ENCODE data around the gene HSPA12B. TPM values are rescaled to one million over a fixed set of nuclear protein-coding genes. Genes with fewer than 3 reads are reported as not detected.

Gene HSPA12B
- polyA plus RNA-seq, 2 donors: 2.0 to 2.3 TPM

- Histone ChIP-seq H3K36me3 (ENCODE audit: control insufficient read depth in 2 of 2, insufficient read depth in 2 of 2, low read length in 1 of 2) (no peaks in the 10 kb centered on the region), H3K9me3 (ENCODE audit: control insufficient read depth in 2 of 2, insufficient read depth in 1 of 2, low read depth in 1 of 2, low read length in 1 of 2) (no peaks in the 10 kb centered on the region), H3K27ac (ENCODE audit: low read depth in 2 of 2, low read length in 1 of 2) (no peak within 1 kb of the TSS), H3K4me1 (ENCODE audit: control insufficient read depth in 2 of 2, insufficient read depth in 2 of 2, low read length in 1 of 2) (no peaks in the 10 kb centered on the region), H3K4me3 (ENCODE audit: low read depth in 1 of 2, low read length in 2 of 2) (no peak within 1 kb of the TSS), H3K27me3 (ENCODE audit: control insufficient read depth in 1 of 2, insufficient read depth in 2 of 2, low read length in 2 of 2) (no peaks in the 10 kb centered on the region)
- 76 to 81% methylated on average over 15 of the region's 15 CpGs for WGBS, 2 donors
Measured at GRCh38 chr20:3712279-3712873, 20.1 kb upstream of the HSPA12B start, which contains the start of gene SIGLEC1. Gene SIGLEC1, minus strand, starts transcription at chr20:3712600. Its CDS starts 5,472 bp downstream, at chr20:3707128.

- Histone ChIP-seq H3K4me1 (ENCODE audit: control insufficient read depth in 2 of 2, insufficient read depth in 2 of 2, low read length in 1 of 2) (no peaks in the 10 kb centered on the region), H3K27me3 (ENCODE audit: control insufficient read depth in 1 of 2, insufficient read depth in 2 of 2, low read length in 2 of 2) (no peaks in the 10 kb centered on the region), H3K27ac (ENCODE audit: low read depth in 2 of 2, low read length in 1 of 2) (no peak overlapping the region), H3K9me3 (ENCODE audit: control insufficient read depth in 2 of 2, insufficient read depth in 1 of 2, low read depth in 1 of 2, low read length in 1 of 2) (no peaks in the 10 kb centered on the region), H3K36me3 (ENCODE audit: control insufficient read depth in 2 of 2, insufficient read depth in 2 of 2, low read length in 1 of 2) (no peaks in the 10 kb centered on the region), H3K4me3 (ENCODE audit: low read depth in 1 of 2, low read length in 2 of 2) (no peak overlapping the region)
- WGBS, 2 donors: 77 to 81% methylated on average over 4 of the region's 4 CpGs
Measured at GRCh38 chr20:3714092-3714491, 18.4 kb upstream of the HSPA12B start.

DNA sequence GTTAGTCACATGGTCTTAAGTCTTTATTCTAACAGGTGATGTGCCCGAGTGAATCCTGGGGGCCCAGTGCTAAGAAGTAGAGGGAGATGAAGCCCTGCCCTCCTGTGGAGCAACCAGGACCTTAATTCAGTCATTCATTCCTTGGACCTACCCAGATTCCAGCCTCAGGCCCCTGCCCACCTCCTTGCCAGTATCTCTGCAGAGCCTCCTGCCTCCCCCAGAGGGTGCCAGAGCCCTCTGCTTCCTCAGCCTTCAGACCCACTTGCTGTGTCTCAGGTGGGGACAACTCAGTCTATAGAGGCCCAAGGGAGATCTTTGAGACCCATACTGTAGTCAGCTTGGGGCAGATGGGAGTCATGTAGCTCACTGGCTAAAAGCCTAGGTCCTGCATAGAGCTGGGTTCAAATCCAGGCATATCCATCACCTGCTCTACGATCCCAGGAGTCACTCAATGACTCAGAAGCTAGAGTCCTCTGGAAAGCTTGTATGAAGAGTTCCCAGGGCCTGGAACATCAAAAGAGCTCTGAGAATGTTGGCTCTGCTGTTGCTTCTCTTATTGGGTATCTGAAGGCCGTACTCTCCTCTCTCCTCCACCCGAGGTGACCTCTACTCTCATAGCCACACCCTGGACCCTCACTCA lies 16.2 kb upstream of the HSPA12B start:
- H3K27ac ChIP-seq (ENCODE audit: low read depth in 2 of 2, low read length in 1 of 2): no peak overlapping the region
- H3K4me1 ChIP-seq (ENCODE audit: control insufficient read depth in 2 of 2, insufficient read depth in 2 of 2, low read length in 1 of 2): no peaks in the 10 kb centered on the region
- WGBS, 2 donors: 74 to 75% methylated on average over 4 of the region's 4 CpGs
- H3K9me3 ChIP-seq (ENCODE audit: control insufficient read depth in 2 of 2, insufficient read depth in 1 of 2, low read depth in 1 of 2, low read length in 1 of 2): no peaks in the 10 kb centered on the region
- H3K4me3 ChIP-seq (ENCODE audit: low read depth in 1 of 2, low read length in 2 of 2): no peak overlapping the region
- no peaks in the 10 kb centered on the region for H3K27me3 ChIP-seq (ENCODE audit: control insufficient read depth in 1 of 2, insufficient read depth in 2 of 2, low read length in 2 of 2)
- no peaks in the 10 kb centered on the region for H3K36me3 ChIP-seq (ENCODE audit: control insufficient read depth in 2 of 2, insufficient read depth in 2 of 2, low read length in 1 of 2)

DNA sequence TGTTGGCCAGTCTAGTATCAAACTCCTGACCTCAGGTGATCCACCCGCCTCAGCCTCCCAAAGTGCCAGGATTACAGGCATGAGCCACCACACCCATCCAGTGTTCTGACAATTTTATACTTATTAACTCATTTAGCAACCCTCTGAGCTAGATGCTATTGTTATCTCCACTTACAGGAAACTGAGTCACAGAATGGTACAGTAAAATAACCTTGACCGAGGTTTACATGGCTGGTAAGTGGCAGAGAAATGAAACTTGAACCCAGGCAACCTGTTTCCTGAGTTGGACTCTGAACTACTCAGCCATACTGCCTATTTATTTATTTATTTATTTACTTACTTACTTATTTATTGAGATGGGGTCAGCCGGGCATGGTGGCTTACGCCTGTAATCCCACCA lies 13.4 kb upstream of the HSPA12B start:
- Histone ChIP-seq H3K36me3 (ENCODE audit: control insufficient read depth in 2 of 2, insufficient read depth in 2 of 2, low read length in 1 of 2) (no peaks in the 10 kb centered on the region), H3K9me3 (ENCODE audit: control insufficient read depth in 2 of 2, insufficient read depth in 1 of 2, low read depth in 1 of 2, low read length in 1 of 2) (no peaks in the 10 kb centered on the region), H3K4me3 (ENCODE audit: low read depth in 1 of 2, low read length in 2 of 2) (no peak overlapping the region), H3K4me1 (ENCODE audit: control insufficient read depth in 2 of 2, insufficient read depth in 2 of 2, low read length in 1 of 2) (no peaks in the 10 kb centered on the region), H3K27me3 (ENCODE audit: control insufficient read depth in 1 of 2, insufficient read depth in 2 of 2, low read length in 2 of 2) (no peaks in the 10 kb centered on the region), H3K27ac (ENCODE audit: low read depth in 2 of 2, low read length in 1 of 2) (no peak overlapping the region)
- WGBS, 2 donors: 81 to 86% methylated on average over 4 of the region's 4 CpGs

DNA sequence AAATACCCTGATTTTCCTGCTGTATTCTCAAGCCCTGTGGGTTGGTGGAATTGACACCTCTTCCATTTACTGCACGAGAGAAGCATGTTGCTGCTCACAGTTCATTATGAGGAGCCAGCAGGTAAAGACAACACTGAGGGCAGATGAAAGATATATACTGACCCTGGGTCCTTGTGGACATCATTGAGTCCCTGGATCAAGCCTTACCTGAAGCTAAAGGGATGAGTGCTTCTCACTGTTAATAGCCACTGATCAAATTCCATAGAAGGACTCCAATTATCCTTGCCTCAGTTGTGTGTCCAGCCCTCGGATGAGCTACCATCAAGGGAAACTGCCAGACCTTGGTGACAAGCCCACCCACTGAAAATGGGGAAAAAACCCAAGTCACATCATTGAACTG lies 12.4 kb upstream of the HSPA12B start:
- no peak overlapping the region for H3K4me3 ChIP-seq (ENCODE audit: low read depth in 1 of 2, low read length in 2 of 2)
- H3K27ac ChIP-seq (ENCODE audit: low read depth in 2 of 2, low read length in 1 of 2): no peak overlapping the region
- 76 to 82% methylated on average over 2 of the region's 2 CpGs for WGBS, 2 donors
- H3K4me1 ChIP-seq (ENCODE audit: control insufficient read depth in 2 of 2, insufficient read depth in 2 of 2, low read length in 1 of 2): no peaks in the 10 kb centered on the region
- H3K36me3 ChIP-seq (ENCODE audit: control insufficient read depth in 2 of 2, insufficient read depth in 2 of 2, low read length in 1 of 2): no peaks in the 10 kb centered on the region
- no peaks in the 10 kb centered on the region for H3K9me3 ChIP-seq (ENCODE audit: control insufficient read depth in 2 of 2, insufficient read depth in 1 of 2, low read depth in 1 of 2, low read length in 1 of 2)
- H3K27me3 ChIP-seq (ENCODE audit: control insufficient read depth in 1 of 2, insufficient read depth in 2 of 2, low read length in 2 of 2): no peaks in the 10 kb centered on the region

DNA sequence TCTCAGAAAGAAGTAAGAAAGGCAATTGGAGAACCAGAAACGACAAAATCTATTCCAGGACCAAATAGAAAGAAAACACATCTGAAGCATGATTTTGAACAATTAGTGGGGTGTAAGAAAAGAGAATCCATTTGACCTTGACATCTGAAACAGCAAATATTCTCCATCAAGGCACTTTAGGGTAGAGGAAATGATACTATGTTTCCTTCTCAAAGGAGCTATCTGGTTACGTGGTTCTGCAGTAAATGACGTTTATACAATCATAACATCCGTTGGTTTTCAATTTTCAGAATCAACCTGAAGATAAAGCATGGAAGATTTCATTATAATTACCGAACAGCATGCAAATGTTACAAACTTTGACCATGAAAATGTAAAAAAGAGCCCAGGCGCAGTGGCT lies 11.9 kb upstream of the HSPA12B start:
- no peaks in the 10 kb centered on the region for H3K9me3 ChIP-seq (ENCODE audit: control insufficient read depth in 2 of 2, insufficient read depth in 1 of 2, low read depth in 1 of 2, low read length in 1 of 2)
- no peaks in the 10 kb centered on the region for H3K4me1 ChIP-seq (ENCODE audit: control insufficient read depth in 2 of 2, insufficient read depth in 2 of 2, low read length in 1 of 2)
- no peak overlapping the region for H3K27ac ChIP-seq (ENCODE audit: low read depth in 2 of 2, low read length in 1 of 2)
- 64 to 65% methylated on average over 6 of the region's 6 CpGs for WGBS, 2 donors
- H3K36me3 ChIP-seq (ENCODE audit: control insufficient read depth in 2 of 2, insufficient read depth in 2 of 2, low read length in 1 of 2): no peaks in the 10 kb centered on the region
- no peaks in the 10 kb centered on the region for H3K27me3 ChIP-seq (ENCODE audit: control insufficient read depth in 1 of 2, insufficient read depth in 2 of 2, low read length in 2 of 2)
- no peak overlapping the region for H3K4me3 ChIP-seq (ENCODE audit: low read depth in 1 of 2, low read length in 2 of 2)

DNA sequence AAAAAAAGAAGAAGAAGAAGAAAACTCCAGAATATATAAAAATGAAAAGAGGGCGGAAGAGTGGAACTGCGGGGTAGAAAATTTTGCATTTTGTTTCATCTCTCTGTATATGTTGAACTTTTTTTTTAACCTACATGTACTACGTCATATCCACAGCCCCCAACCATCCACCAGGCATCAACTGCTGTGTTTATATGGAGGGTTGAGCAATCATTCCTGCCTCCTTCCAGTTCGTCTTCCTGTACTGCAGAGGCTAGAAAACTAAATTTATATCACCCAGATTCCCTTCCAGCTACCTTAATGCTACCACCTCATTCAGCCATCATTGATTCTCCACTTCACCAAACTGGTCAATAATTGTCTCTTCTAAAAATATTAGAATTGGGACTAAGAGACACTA lies 10.6 kb upstream of the HSPA12B start:
- WGBS, 2 donors: 86 to 88% methylated on average over 4 of the region's 4 CpGs
- H3K27me3 ChIP-seq (ENCODE audit: control insufficient read depth in 1 of 2, insufficient read depth in 2 of 2, low read length in 2 of 2): no peaks in the 10 kb centered on the region
- no peak overlapping the region for H3K27ac ChIP-seq (ENCODE audit: low read depth in 2 of 2, low read length in 1 of 2)
- H3K36me3 ChIP-seq (ENCODE audit: control insufficient read depth in 2 of 2, insufficient read depth in 2 of 2, low read length in 1 of 2): no peaks in the 10 kb centered on the region
- no peaks in the 10 kb centered on the region for H3K4me1 ChIP-seq (ENCODE audit: control insufficient read depth in 2 of 2, insufficient read depth in 2 of 2, low read length in 1 of 2)
- H3K9me3 ChIP-seq (ENCODE audit: control insufficient read depth in 2 of 2, insufficient read depth in 1 of 2, low read depth in 1 of 2, low read length in 1 of 2): no peaks in the 10 kb centered on the region
- no peak overlapping the region for H3K4me3 ChIP-seq (ENCODE audit: low read depth in 1 of 2, low read length in 2 of 2)

- Histone ChIP-seq H3K27ac (ENCODE audit: low read depth in 2 of 2, low read length in 1 of 2) (no peak overlapping the region), H3K4me1 (ENCODE audit: control insufficient read depth in 2 of 2, insufficient read depth in 2 of 2, low read length in 1 of 2) (no peaks in the 10 kb centered on the region), H3K36me3 (ENCODE audit: control insufficient read depth in 2 of 2, insufficient read depth in 2 of 2, low read length in 1 of 2) (no peaks in the 10 kb centered on the region), H3K4me3 (ENCODE audit: low read depth in 1 of 2, low read length in 2 of 2) (no peak overlapping the region), H3K9me3 (ENCODE audit: control insufficient read depth in 2 of 2, insufficient read depth in 1 of 2, low read depth in 1 of 2, low read length in 1 of 2) (no peaks in the 10 kb centered on the region), H3K27me3 (ENCODE audit: control insufficient read depth in 1 of 2, insufficient read depth in 2 of 2, low read length in 2 of 2) (no peaks in the 10 kb centered on the region)
- WGBS, 2 donors: 92 to 95% methylated on average over 8 of the region's 8 CpGs
Measured at GRCh38 chr20:3723284-3723683, 9.2 kb upstream of the HSPA12B start.

- 70 to 72% methylated on average over 4 of the region's 4 CpGs for WGBS, 2 donors
- no peak overlapping the region for H3K4me3 ChIP-seq (ENCODE audit: low read depth in 1 of 2, low read length in 2 of 2)
- no peaks in the 10 kb centered on the region for H3K9me3 ChIP-seq (ENCODE audit: control insufficient read depth in 2 of 2, insufficient read depth in 1 of 2, low read depth in 1 of 2, low read length in 1 of 2)
- H3K4me1 ChIP-seq (ENCODE audit: control insufficient read depth in 2 of 2, insufficient read depth in 2 of 2, low read length in 1 of 2): no peaks in the 10 kb centered on the region
- H3K27ac ChIP-seq (ENCODE audit: low read depth in 2 of 2, low read length in 1 of 2): no peak overlapping the region
- H3K36me3 ChIP-seq (ENCODE audit: control insufficient read depth in 2 of 2, insufficient read depth in 2 of 2, low read length in 1 of 2): no peaks in the 10 kb centered on the region
- H3K27me3 ChIP-seq (ENCODE audit: control insufficient read depth in 1 of 2, insufficient read depth in 2 of 2, low read length in 2 of 2): no peaks in the 10 kb centered on the region
Measured at GRCh38 chr20:3724356-3724755, 8.1 kb upstream of the HSPA12B start.

DNA sequence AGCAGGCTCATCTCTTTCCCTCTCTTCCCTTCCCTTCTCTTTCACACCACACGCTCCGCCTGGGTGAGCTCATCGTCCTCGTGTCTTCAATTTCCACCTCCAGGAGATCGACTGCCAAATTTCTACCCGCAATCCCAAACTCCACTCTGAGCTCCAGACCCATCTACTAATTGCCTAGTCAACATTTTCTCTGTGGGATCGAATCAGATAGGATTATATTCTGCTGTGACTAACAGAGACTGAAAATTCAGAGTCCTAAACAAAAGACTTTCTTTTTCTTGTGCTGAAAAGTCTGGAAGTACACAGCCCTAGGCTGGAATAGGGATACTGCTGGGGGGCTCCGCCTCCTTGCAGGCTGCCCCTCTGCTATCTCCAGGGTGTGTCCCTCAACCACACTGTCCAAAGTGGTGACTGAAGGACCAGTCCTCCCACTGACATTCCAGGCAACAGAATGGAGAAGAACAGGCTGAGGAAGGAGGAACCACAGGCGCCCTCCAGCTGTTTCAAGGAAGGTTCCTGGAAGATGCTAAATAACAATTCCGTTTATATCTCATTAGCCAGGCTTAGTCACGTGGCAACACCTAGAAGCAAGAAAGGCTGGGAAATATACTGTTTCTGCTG lies 5.0 kb upstream of the HSPA12B start:
- Histone ChIP-seq H3K36me3 (ENCODE audit: control insufficient read depth in 2 of 2, insufficient read depth in 2 of 2, low read length in 1 of 2) (no peaks in the 10 kb centered on the region), H3K27ac (ENCODE audit: low read depth in 2 of 2, low read length in 1 of 2) (no peak overlapping the region), H3K27me3 (ENCODE audit: control insufficient read depth in 1 of 2, insufficient read depth in 2 of 2, low read length in 2 of 2) (no peaks in the 10 kb centered on the region), H3K4me1 (ENCODE audit: control insufficient read depth in 2 of 2, insufficient read depth in 2 of 2, low read length in 1 of 2) (peaks cover 0 to under 1% of the 10 kb centered on the region in 2 donors), H3K9me3 (ENCODE audit: control insufficient read depth in 2 of 2, insufficient read depth in 1 of 2, low read depth in 1 of 2, low read length in 1 of 2) (no peaks in the 10 kb centered on the region), H3K4me3 (ENCODE audit: low read depth in 1 of 2, low read length in 2 of 2) (no peak overlapping the region)
- WGBS, 2 donors: 27 to 36% methylated on average over 11 of the region's 11 CpGs
